ENCODE data around the gene ZNF276.

ZNF276 gene

DNA sequence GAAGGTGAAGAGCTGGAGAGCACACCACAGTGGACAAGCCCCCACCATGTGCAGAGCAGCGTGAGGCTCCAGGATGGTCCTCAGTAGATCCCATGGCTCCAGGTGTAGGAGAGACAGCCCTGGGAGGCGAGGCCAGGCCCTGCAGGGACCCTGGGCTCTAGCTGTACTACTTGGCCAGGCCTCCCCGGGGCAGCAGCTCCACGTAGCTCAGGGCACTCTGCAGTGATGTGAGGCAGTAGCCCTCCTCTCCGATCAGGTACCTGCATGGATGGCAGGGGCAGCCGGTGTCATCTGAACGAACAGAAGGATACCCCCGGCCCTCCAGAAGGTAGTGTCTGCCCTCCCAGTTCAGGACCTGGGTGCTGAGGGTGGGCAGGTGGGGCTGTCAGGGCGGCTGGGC, 13.6 kb upstream of the ZNF276 start:
- CTCF ChIA-PET: no interaction called here

DNA sequence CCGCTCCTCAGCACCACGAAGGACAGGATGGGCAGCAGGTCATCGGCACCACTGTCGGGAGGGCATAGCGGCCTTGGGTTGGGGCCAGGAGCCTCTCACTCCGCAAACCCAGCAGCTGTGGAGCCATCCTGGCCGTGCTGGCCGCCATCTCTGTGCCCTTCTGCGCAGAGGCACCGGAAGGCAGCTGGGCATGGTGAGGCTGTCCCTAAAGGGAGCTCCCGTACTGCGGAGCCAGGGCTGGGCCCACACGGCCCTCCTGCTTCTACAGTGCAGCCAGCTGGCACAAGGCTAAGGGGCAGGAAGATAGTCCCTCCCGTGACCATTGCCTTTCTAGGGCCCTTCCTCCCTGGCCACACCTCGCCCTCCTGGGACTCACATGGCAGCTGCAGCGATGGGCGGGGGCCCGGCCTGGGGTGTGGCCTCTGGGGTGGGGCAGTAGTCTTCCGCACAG, 12.8 kb upstream of the ZNF276 start:
- H3K27ac ChIP-seq: no peak overlapping the region
- TF ChIP-seq, protein P1, sequence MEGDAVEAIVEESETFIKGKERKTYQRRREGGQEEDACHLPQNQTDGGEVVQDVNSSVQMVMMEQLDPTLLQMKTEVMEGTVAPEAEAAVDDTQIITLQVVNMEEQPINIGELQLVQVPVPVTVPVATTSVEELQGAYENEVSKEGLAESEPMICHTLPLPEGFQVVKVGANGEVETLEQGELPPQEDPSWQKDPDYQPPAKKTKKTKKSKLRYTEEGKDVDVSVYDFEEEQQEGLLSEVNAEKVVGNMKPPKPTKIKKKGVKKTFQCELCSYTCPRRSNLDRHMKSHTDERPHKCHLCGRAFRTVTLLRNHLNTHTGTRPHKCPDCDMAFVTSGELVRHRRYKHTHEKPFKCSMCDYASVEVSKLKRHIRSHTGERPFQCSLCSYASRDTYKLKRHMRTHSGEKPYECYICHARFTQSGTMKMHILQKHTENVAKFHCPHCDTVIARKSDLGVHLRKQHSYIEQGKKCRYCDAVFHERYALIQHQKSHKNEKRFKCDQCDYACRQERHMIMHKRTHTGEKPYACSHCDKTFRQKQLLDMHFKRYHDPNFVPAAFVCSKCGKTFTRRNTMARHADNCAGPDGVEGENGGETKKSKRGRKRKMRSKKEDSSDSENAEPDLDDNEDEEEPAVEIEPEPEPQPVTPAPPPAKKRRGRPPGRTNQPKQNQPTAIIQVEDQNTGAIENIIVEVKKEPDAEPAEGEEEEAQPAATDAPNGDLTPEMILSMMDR (conservative IDR thresholded peaks at IDR 0.05; ENCODE audit: low read depth): no peak
- CTCF ChIA-PET: interaction anchor here (0.6 kb wide), 1 partner anchor 22 kb away, joined by 3 read pairs; the partner anchor contains the start of gene CDK10
- POLR2A ChIA-PET (ENCODE audit: low non-redundant PET): no interaction called here
- DNase-seq (ENCODE audit: low spot score): no peak

More for the DNA sequence above, 13.6 kb upstream of the ZNF276 start:
- TF ChIP-seq, protein P1 (conservative IDR thresholded peaks at IDR 0.05; ENCODE audit: low read depth): no peak
- POLR2A ChIA-PET (ENCODE audit: low non-redundant PET): no interaction called here
- no peak for DNase-seq (ENCODE audit: low spot score)
- H3K27ac ChIP-seq: peak overlapping the region; percentile 42

DNA sequence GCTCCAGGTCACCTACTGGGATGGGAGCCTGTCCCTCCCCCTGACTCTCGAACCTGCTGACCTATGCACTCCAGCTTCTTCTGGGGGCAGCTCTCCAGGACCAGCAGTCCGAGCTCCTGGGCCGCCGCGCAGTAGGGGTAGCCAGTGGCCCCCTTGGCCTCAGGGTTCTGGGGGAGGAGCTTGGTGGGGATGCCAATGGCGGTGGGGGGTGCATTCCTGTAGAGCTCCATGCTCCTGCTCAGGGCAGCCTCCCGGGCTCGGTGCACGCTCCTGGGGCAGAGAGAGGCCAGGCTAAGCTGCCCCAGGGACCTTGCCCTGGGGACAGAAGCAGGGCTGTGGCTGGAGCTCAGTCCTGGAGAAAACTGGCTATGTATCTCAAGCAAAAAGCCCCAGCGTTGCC, 12.2 kb upstream of the ZNF276 start:
- TF ChIP-seq, protein P1 (conservative IDR thresholded peaks at IDR 0.05; ENCODE audit: low read depth): no peak
- CTCF ChIA-PET: no interaction called here
- H3K27ac ChIP-seq: peak overlapping the region; percentile 47; the same call in 1 of the 2 replicates
- POLR2A ChIA-PET (ENCODE audit: low non-redundant PET): no interaction called here
- no peak for DNase-seq (ENCODE audit: low spot score)

DNA sequence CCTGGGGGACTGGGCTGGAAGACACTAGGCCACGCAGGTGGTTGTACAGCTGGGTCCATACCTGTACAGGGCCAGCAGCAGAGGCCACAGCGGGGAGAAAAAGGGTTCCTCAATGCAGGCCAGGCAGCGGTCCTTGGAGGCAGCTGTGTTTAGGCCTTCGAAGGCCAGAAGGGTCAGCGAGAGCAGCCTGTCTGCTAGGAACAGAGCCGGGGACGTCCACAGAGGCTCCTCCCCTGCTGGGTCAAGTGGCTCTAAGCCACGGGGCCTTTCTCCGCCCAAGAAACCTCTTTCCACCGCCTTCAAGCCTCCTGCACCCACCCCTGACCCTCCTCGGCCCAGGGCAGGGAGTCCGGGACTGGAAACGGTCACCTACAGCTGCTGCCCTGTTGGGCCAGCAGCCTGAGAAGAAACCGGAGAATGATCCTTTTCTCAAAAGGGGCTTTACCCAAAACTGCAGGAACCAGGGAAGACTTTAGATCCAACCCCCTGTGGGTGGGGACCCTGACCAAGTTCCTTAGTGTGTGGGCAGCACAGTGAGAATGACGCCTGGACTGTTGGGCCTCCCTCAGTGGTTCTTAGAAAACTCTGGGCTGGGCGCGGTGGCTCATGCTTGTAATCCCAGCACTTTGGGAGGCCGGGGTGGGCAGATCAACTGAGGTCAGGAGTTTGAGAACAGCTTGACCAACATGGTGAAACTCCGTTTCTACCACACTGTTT, 11.5 kb upstream of the ZNF276 start:
- DNase-seq (ENCODE audit: low spot score): no peak
- peak overlapping the region; percentile 47 for H3K27ac ChIP-seq
- POLR2A ChIA-PET (ENCODE audit: low non-redundant PET): no interaction called here
- CTCF ChIA-PET: interaction anchor here (1.1 to 1.3 kb wide), 2 partner anchors 9 to 151 kb away, joined by 3 read pairs; partner anchors contain the start of gene SPATA2L
- TF ChIP-seq, protein P1 (conservative IDR thresholded peaks at IDR 0.05; ENCODE audit: low read depth): no peak

DNA sequence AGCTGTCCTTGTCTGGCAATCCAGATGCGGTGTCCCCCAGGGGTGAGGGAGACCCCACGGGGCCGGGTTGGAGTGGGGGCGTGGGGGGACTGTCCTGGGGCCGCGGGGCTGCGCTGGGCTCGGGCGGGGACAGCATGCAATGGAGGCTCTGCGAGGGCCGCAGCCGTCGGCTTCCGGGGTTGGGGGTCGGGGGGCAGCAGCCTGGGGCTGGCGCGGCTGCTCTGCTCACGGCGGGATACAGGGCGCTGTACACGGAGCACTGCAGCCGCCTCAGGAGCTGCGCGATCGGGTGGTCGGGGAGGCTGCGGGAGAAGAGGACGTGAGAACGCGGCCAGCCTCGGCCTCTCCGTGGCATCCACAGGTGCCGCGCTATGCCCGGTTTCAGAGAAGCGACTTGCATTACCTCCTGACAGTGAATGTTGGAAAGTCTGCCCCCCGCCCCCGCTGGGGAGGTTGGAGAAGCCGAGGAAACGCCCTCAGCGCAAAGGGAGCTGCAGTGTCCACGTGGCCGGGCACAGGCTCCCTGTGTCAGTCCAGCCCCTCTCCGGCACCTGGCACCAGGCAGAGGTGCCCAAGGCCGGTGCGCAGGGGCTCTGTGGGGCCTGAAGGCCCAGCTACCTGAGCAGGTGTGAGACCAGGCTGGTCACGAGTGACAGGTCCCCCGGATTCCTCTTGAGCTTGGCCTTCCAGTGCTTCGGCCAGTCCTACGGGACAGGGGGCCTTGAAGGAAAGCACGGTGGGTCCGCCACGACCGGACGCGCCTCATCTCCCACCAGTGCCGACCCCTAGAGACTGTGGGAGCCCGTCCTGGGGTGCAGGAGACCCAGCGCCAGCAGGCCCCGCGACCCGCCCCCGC, 10.4 kb upstream of the ZNF276 start:
- H3K27ac ChIP-seq: peak overlapping the region; percentile 64
- TF ChIP-seq, protein P1 (conservative IDR thresholded peaks at IDR 0.05; ENCODE audit: low read depth): no peak
- no peak for DNase-seq (ENCODE audit: low spot score)
- CTCF ChIA-PET: interaction anchor here (1.1 to 1.3 kb wide), 2 partner anchors 10 to 150 kb away, joined by 3 read pairs; partner anchors contain the start of gene SPATA2L
- POLR2A ChIA-PET (ENCODE audit: low non-redundant PET): interaction anchor here (1.1 kb wide), 1 partner anchor 9 kb away, joined by 3 read pairs; the partner anchor contains the start of gene SPATA2L

DNA sequence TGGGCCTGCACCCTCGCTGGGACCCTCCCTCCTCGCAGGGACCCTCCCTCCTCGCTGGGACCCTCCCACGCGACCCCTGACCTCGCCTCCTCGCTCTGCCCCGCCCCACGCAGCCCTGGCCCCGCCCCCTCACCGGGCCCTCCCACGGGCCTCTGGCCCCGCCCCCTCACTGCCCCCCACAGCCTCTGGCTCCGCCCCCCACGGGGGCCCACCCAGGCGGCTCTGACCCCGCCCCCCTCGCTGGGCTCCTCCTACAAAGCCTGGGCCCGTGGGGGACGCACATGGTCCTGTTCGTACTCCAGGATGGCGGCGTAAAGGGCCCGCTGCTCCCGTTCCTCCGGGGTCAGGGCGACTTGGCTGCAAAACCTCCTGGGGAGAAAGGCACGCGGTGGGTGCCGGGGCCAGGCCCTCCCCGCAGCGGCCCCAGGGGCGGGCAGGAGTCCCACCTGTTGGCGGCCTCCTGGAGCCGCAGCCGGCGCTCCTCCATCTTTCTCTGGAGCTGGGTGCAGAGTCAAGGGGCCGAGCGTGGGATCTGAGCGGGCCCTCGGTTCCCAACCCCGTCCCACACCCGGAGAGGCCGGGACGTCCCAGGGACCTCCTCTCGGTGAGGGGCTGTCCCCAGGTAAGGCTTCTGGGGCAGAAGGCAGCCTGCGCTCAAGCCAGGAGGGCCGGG, 9.6 kb upstream of the ZNF276 start:
- POLR2A ChIA-PET (ENCODE audit: low non-redundant PET): interaction anchor here (1.1 kb wide), 1 partner anchor 10 kb away, joined by 3 read pairs; the partner anchor contains the start of gene SPATA2L
- CTCF ChIA-PET: interaction anchor here (0.5 kb wide), 1 partner anchor 136 kb away, joined by 3 read pairs; the partner anchor contains the start of gene CPNE7

More for the DNA sequence above, 9.6 kb upstream of the ZNF276 start:
- peak; percentile 97 for DNase-seq (ENCODE audit: low spot score)
- TF ChIP-seq, protein P1 (conservative IDR thresholded peaks at IDR 0.05; ENCODE audit: low read depth): no peak
- peak overlapping the region; percentile 64 for H3K27ac ChIP-seq
